PC-3 (cell line): ENCODE results near the gene BCR.

Experiments
- EZH2 ChIP-seq: fragments of 300-600 bp; sonication (generic); IDR thresholded peaks from one replicate; pipeline ENCODE4 v1.6.1; 2017; ENCODE audit warnings: antibody characterized with exemption, mild to moderate bottlenecking, low read length; ENCODE audit not compliant: unreplicated experiment
- EZH2phosphoT487 ChIP-seq: fragments of 300-600 bp; sonication (generic); IDR thresholded peaks from 2 replicates; pipeline ENCODE4 v1.6.1; 2018; ENCODE audit warnings: mild to moderate bottlenecking, antibody characterized with exemption, low read length, borderline replicate concordance
- TF ChIP-seq, protein P1 (sequence below): fragments of 300-600 bp; sonication (generic); conservative IDR thresholded peaks from 2 replicates; pipeline ENCODE4 v1.5.1; 2017; ENCODE audit warnings: antibody characterized with exemption, low read depth, mild to moderate bottlenecking, low read length

DNA sequence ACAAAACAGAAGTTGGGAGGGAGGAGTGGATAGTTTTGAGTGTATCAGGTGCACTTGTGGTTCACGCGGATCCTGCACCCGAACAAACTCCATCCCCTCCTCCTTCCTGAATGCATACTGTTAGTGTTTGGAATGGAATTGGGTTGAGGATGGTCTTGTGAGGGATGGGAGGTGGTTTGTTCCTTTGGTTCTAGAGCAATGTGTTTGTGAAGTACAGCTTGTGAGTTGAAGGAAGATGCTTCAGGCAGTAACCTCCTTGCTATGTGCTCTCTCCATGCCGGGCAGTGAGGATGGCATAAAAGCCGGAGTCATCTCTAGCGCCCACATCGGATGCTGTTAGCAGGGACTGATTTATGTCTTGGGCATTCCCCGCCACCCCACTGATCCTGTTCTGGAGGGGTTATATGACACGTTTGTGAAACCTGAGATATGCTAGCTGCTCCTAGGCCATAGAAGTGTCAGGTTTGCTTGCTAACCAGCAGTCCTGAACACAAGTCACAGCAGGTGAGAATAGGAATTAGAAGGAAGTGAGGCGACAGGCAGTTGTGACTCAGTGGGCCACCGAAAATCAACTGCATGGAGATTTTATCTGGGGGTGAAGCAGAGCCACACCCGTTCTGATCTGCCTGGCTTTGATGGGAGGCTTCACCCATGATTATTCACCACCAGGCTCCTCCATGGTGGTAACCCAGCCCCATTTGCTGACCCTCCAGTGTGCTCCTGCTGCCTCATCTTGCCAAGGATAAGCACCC, 2.2 kb downstream of the BCR start:
- TF ChIP-seq, protein P1, sequence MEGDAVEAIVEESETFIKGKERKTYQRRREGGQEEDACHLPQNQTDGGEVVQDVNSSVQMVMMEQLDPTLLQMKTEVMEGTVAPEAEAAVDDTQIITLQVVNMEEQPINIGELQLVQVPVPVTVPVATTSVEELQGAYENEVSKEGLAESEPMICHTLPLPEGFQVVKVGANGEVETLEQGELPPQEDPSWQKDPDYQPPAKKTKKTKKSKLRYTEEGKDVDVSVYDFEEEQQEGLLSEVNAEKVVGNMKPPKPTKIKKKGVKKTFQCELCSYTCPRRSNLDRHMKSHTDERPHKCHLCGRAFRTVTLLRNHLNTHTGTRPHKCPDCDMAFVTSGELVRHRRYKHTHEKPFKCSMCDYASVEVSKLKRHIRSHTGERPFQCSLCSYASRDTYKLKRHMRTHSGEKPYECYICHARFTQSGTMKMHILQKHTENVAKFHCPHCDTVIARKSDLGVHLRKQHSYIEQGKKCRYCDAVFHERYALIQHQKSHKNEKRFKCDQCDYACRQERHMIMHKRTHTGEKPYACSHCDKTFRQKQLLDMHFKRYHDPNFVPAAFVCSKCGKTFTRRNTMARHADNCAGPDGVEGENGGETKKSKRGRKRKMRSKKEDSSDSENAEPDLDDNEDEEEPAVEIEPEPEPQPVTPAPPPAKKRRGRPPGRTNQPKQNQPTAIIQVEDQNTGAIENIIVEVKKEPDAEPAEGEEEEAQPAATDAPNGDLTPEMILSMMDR, result no peak
- TF ChIP-seq EZH2 (no peak), EZH2phosphoT487 (no peak)
